Mucosa of descending colon (tissue), 3 donors: ENCODE data around the gene PRF1. TPM values are rescaled to one million over a fixed set of nuclear protein-coding genes. Genes with fewer than 3 reads are reported as not detected.
A peak's percentile ranks its signal among the peaks of the same experiment; 100 is the strongest.

ENCODE experiments used
- ATAC-seq: fragments of 200-7000 bp; cut with Tn5 transposase; one replicate; pipeline ENCODE4 v1.9.1; 2020; ENCODE audit warnings: mild to moderate bottlenecking, moderate library complexity
- DNase-seq, 3 donors: peaks; one replicate each; pipeline ENCODE4 v3.0.0-alpha.2; 2020
- H3K36me3 ChIP-seq: fragments of 200-600 bp; one replicate; pipeline ENCODE4 v1.8.0; 2021; ENCODE audit warnings: low read depth, mild to moderate bottlenecking
- H3K4me1 ChIP-seq: fragments of 200-600 bp; one replicate; pipeline ENCODE4 v1.8.0; 2021; ENCODE audit warnings: low read depth, mild to moderate bottlenecking
- H3K4me3 ChIP-seq: fragments of 200-600 bp; one replicate; pipeline ENCODE4 v1.8.0; 2021; ENCODE audit warnings: mild to moderate bottlenecking
- H3K9me3 ChIP-seq: fragments of 200-600 bp; one replicate; pipeline ENCODE4 v1.8.0; 2021; ENCODE audit warnings: mild to moderate bottlenecking
- CTCF ChIP-seq: fragments of 200-600 bp; IDR thresholded peaks from one replicate; pipeline ENCODE4 v1.8.0; 2022; ENCODE audit warnings: antibody characterized with exemption, mild to moderate bottlenecking
- intact Hi-C, 2 donors: fragments of 100-400 bp; cut with DNase I in 1 of 2; cut with micrococcal nuclease in 1 of 2; formaldehyde crosslinking; loops; one replicate each; pipeline versions ENCODE4 v1.11.0 to v1.11.1; 2022; cut with DNase I, micrococcal nuclease
- total RNA-seq, 3 donors: library from RNA; stranded (reverse); fragmentation: NEBNext Ultra II Directional in 2 of 3; extraction: Animal tissue kit (Norgen Biotek cat#: 25700) in 2 of 3; gene quantifications; one replicate each; pipeline versions ENCODE4 v1.2.1 to v1.2.4, GENCODE V29; 2021 to 2023
- donor health status: DM: no; HTN: no; CAD: no; lungs with moderate emphysema.
- donor health status: DM: no; HTN: no; CAD: no.
- donor health status: DM: no; HTN: yes; CAD: no.

The PRF1 gene
- total RNA-seq, 3 donors from 2014 or later, result 2.5 to 3.7 (median 3.0) TPM

- intact Hi-C loops, result loop anchor here in 1 of 2 donors (10.0 kb wide), 1 partner anchor 323 kb away; no protein-coding TSS in a partner anchor
- Histone ChIP-seq H3K4me1 (no peaks in the 10 kb centered on the region), H3K36me3 (no peaks in the 10 kb centered on the region), H3K4me3 (no peak overlapping the region), H3K9me3 (no peaks in the 10 kb centered on the region)
- DNase-seq, result no peak
- no peak for TF ChIP-seq CTCF
- no peak for ATAC-seq
These were observed 51.1 kb downstream of the PRF1 start for GRCh38 chr10:70551466-70551865.

- Histone ChIP-seq H3K36me3 (no peaks in the 10 kb centered on the region), H3K4me3 (no peak overlapping the region), H3K9me3 (no peaks in the 10 kb centered on the region), H3K4me1 (no peaks in the 10 kb centered on the region)
- ATAC-seq, result no peak
- no peak for DNase-seq
- no peak for TF ChIP-seq CTCF
- intact Hi-C loops, result loop anchor here in 1 of 2 donors (10.0 kb wide), 1 partner anchor 324 kb away; no protein-coding TSS in a partner anchor
These were observed 52.1 kb downstream of the PRF1 start for GRCh38 chr10:70550459-70550858.

GRCh38 chr10:70549962-70550458 is 52.5 kb downstream of the PRF1 start:
- intact Hi-C loops, result loop anchor here (5.0 to 10.0 kb wide), 3 partner anchors 207 to 325 kb away; no protein-coding TSS in a partner anchor
- Histone ChIP-seq H3K4me1 (no peaks in the 10 kb centered on the region), H3K9me3 (no peaks in the 10 kb centered on the region), H3K36me3 (no peaks in the 10 kb centered on the region), H3K4me3 (no peak overlapping the region)
- DNase-seq (peak in 2 of 3 donors; percentile 75 to 81), ATAC-seq (peak; percentile 76)
- TF ChIP-seq CTCF, result peak; percentile 75

- H3K9me3 ChIP-seq, result no peaks in the 10 kb centered on the region
- TF ChIP-seq CTCF, result no peak
- no peaks in the 10 kb centered on the region for H3K4me1 ChIP-seq
- ATAC-seq (no peak), DNase-seq (peak in 1 of 3 donors; percentile 12)
- intact Hi-C loops, result loop anchor here (5.0 kb wide), 2 partner anchors 208 to 213 kb away; no protein-coding TSS in a partner anchor
- H3K4me3 ChIP-seq, result no peak overlapping the region
- H3K36me3 ChIP-seq, result no peaks in the 10 kb centered on the region
These were observed 53.1 kb downstream of the PRF1 start for GRCh38 chr10:70549351-70549961.

Other genes with a start within 250 kb of the PRF1 start
- gene LRRC20, start 220.1 kb downstream of the PRF1 start, total RNA-seq, result 10 to 100 TPM in 1 of 3 donors, 1 to 10 TPM in 2; 2.9 to 14.5 (median 5.4) TPM
- 100 to 1,000 TPM in 2 of 3 donors, 10 to 100 TPM in 1; 88.1 to 131 (median 105) TPM for gene EIF4EBP2, start 198.6 kb downstream of the PRF1 start, total RNA-seq
- not detected for gene NODAL, start 161.1 kb downstream of the PRF1 start, total RNA-seq
- gene PALD1, start 124.0 kb downstream of the PRF1 start, total RNA-seq, result 10 to 100 TPM in 1 of 3 donors, 1 to 10 TPM in 2; 1.9 to 15.9 (median 3.2) TPM
- 1 to 10 TPM; 1.8 to 2.1 (median 2.1) TPM for gene ADAMTS14, start 69.8 kb upstream of the PRF1 start, total RNA-seq
- gene TBATA, start 182.6 kb upstream of the PRF1 start, total RNA-seq, result not detected
- gene SGPL1, start 213.2 kb upstream of the PRF1 start, total RNA-seq, result 10 to 100 TPM; 50.5 to 67.2 (median 55.5) TPM